Stimulated activated CD8-positive, alpha-beta memory T cell treated with anti-CD3 and anti-CD28 coated beads, Interleukin-15, amount 100 ng/mL, for 1 hour (primary cell): ENCODE data around the gene ZSCAN10.

Experiments used
- DNase-seq: peaks from one replicate; pipeline ENCODE4 v3.0.0-alpha.2; 2020; ENCODE audit warnings: low read depth

Gene ZSCAN10

DNA sequence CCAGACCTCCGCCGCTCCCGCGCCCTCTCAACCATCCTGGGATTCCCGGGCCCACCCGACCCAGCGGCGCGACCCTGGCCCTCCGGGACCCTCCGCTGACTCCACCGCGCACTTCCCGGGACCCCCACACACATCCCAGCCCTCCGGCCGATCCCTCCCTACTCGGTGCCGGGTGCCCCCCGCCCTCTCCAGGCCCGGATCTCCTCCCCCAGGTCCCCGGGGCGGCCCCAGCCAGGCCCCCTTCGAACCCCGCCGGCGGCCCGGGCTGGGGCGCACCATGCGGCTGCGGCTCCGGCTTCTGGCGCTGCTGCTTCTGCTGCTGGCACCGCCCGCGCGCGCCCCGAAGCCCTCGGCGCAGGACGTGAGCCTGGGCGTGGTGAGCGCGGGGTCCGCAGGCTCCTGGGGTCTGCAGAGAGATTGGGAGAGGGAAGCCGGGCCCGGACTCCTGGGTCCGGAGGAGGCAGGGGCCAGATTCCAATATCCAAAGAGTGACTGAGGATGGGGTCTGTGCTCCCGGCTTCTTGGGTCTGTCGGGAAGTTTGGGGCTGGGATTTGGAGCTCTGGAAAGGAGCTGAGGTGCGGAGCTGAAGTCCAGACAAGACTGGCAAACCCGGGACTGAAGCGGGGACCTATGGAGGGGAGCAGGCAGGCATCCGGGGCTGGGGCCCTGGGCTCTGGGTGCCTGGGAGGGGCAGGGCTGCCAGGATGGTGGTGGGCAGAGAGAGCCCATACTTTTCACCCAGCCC is 52.3 kb downstream of the ZSCAN10 start:
- no peak for DNase-seq

- no peak for DNase-seq
Measured at GRCh38 chr16:3045758-3046640, 53.1 kb downstream of the ZSCAN10 start, which contains the start of gene MMP25. MMP25 (plus strand) TSS chr16:3046561; CDS start chr16:3046918, 357 bp downstream.

GRCh38 chr16:3044708-3045107 is 54.4 kb downstream of the ZSCAN10 start:
- DNase-seq: no peak

- no peak for DNase-seq
Measured at GRCh38 chr16:3042376-3042775, 56.7 kb downstream of the ZSCAN10 start.

DNA sequence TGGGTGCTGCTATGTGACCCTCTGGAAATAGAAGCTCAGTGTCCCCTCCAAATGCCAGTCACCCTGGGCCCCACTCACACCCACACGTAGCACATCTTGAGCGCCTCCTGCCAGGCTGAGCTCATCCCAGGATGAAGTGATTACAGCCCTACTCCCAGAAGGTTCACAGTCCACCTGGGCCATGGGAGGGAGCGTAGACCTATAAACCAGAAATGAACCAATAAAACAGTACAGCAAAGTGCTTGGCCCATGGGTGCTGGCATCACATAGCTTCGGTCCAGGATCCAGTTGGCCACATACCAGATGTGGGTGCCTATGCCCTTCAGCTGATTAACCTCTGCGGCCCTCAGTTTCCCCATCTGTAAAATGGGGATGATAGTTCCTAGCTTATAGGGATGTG is 60.2 kb downstream of the ZSCAN10 start:
- DNase-seq: no peak
